HepG2 (cell line): ENCODE results near the gene TOPORS. TPM values are rescaled to one million over a fixed set of nuclear protein-coding genes. Genes with fewer than 3 reads are reported as not detected.

Source experiments
- CBX1 ChIP-seq: IDR thresholded peaks from one replicate; pipeline ENCODE4 v1.6.1; 2016; ENCODE audit warnings: antibody characterized with exemption, low read depth
- CHD2 ChIP-seq: IDR thresholded peaks from 2 replicates; pipeline ENCODE4 v1.6.1; 2011; ENCODE audit warnings: low read depth, low read length, improper control_type of control experiment
- EZH2 ChIP-seq: conservative IDR thresholded peaks from 2 replicates; pipeline ENCODE4 v1.6.1; 2012; ENCODE audit warnings: mild to moderate bottlenecking, low read depth, low read length, moderate library complexity
- HMG20A ChIP-seq: IDR thresholded peaks from 2 replicates; pipeline ENCODE4 v1.6.1; 2016; ENCODE audit warnings: borderline replicate concordance
- HNF1A ChIP-seq, 2 experiments: sonication (generic) in 1 of 2; formaldehyde crosslinking in 1 of 2; IDR thresholded peaks; 2 replicates each; pipeline versions ENCODE4 v1.4.0 to v1.6.1; 2016 to 2020; ENCODE audit warnings: borderline replicate concordance in 1 of 2, low read depth in 1 of 2, mild to moderate bottlenecking in 1 of 2, missing genetic modification reagents in 1 of 2
- MIER2 ChIP-seq: IDR thresholded peaks from 2 replicates; pipeline ENCODE4 v1.6.1; 2016; ENCODE audit warnings: missing biosample characterization, missing genetic modification reagents
- MLX ChIP-seq: IDR thresholded peaks from 2 replicates; pipeline ENCODE4 v1.6.1; 2016
- RORA ChIP-seq: sonication (generic); formaldehyde crosslinking; IDR thresholded peaks from 2 replicates; pipeline ENCODE4 v1.5.0; 2020; ENCODE audit warnings: mild to moderate bottlenecking, missing genetic modification reagents, moderate library complexity
- SP1 ChIP-seq, 2 experiments: fragments of 450-650 bp in 1 of 2; sonication (generic) in 1 of 2; formaldehyde crosslinking in 1 of 2; IDR thresholded peaks; 2 replicates each; pipeline versions ENCODE4 v1.4.0 to v1.6.1; 2016 to 2020; ENCODE audit warnings: missing genetic modification reagents in 1 of 2
- TFDP1 ChIP-seq: IDR thresholded peaks from 2 replicates; pipeline ENCODE4 v1.6.1; 2016; ENCODE audit warnings: missing compliant biosample characterization, missing genetic modification reagents, borderline replicate concordance
- ZBTB7B ChIP-seq: sonication (generic); formaldehyde crosslinking; IDR thresholded peaks from 2 replicates; pipeline ENCODE4 v1.4.0; 2020; ENCODE audit warnings: missing genetic modification reagents
- ZFP1 ChIP-seq: IDR thresholded peaks from 2 replicates; pipeline ENCODE4 v1.6.1; 2016
- ZNF232 ChIP-seq: sonication (generic); formaldehyde crosslinking; IDR thresholded peaks from 2 replicates; pipeline ENCODE4 v1.4.0; 2020; ENCODE audit warnings: missing genetic modification reagents, borderline replicate concordance
- ZNF274 ChIP-seq: sonication (generic); formaldehyde crosslinking; IDR thresholded peaks from 2 replicates; pipeline ENCODE4 v1.5.1; 2020; ENCODE audit warnings: mild to moderate bottlenecking, missing genetic modification reagents
- ZNF44 ChIP-seq: sonication (generic); formaldehyde crosslinking; IDR thresholded peaks from 2 replicates; pipeline ENCODE4 v1.5.1; 2020; ENCODE audit warnings: mild to moderate bottlenecking, missing genetic modification reagents
- ZNF468 ChIP-seq: sonication (generic); formaldehyde crosslinking; IDR thresholded peaks from 2 replicates; pipeline ENCODE4 v1.8.0; 2022; ENCODE audit warnings: mild to moderate bottlenecking, moderate library complexity, missing genetic modification reagents
- ZNF607 ChIP-seq: sonication (generic); formaldehyde crosslinking; IDR thresholded peaks from 2 replicates; pipeline ENCODE4 v1.5.1; 2020; ENCODE audit warnings: missing genetic modification reagents, mild to moderate bottlenecking, borderline replicate concordance
- ZNF770 ChIP-seq: sonication (generic); formaldehyde crosslinking; IDR thresholded peaks from 2 replicates; pipeline ENCODE4 v1.5.0; 2020; ENCODE audit warnings: mild to moderate bottlenecking, missing genetic modification reagents
- ZNF773 ChIP-seq: sonication (generic); formaldehyde crosslinking; IDR thresholded peaks from 2 replicates; pipeline ENCODE4 v1.4.0; 2020; ENCODE audit warnings: missing genetic modification reagents, borderline replicate concordance
- ZUFSP ChIP-seq: sonication (generic); formaldehyde crosslinking; IDR thresholded peaks from 2 replicates; pipeline ENCODE4 v1.9.0; 2021; ENCODE audit warnings: missing genetic modification reagents, mild to moderate bottlenecking, borderline replicate concordance
- polyA plus RNA-seq, 8 experiments: library from polyadenylated mRNA; depleted of rRNA in 3 of 8; stranded (reverse) in 7 of 8; unstranded in 1 of 8; fragments of >200 nt; fragmentation: Illumina TruSeq in 4 of 8; extraction: Trizol in 4 of 8; gene quantifications; 2 replicates each; pipeline versions ENCODE4 v1.2.1 to v1.2.3, GENCODE V29; 2011 to 2016; ENCODE audit warnings: low read depth in 4 of 8, missing spikeins in 1 of 8, mixed read lengths in 1 of 8; ENCODE audit not compliant: insufficient read depth in 1 of 8
- total RNA-seq, 5 experiments: library from RNA; depleted of rRNA; stranded (reverse); fragments of >200 nt; fragmentation: Illumina TruSeq; extraction: Trizol; gene quantifications; 2 replicates each; pipeline ENCODE4 v1.2.3, GENCODE V29; 2016; ENCODE audit warnings: low read depth in 1 of 5

Gene TOPORS
- total and polyA plus RNA-seq, 2 of the 13 experiments (the other 11 are each of a cell fraction or from before 2014, with no cell fraction given): 6.8 to 19.6 TPM

GRCh38 chr9:32526041-32526706 is 26.2 kb downstream of the TOPORS start, which contains the start of gene RIGI (continued):
- TF ChIP-seq HNF1A (IDR thresholded peaks at IDR 0.05; ENCODE audit: low read depth) (no peak; the same call in 1 of the 2 replicates), HNF1A (CRISPR knock-in tag; IDR thresholded peaks at IDR 0.05; ENCODE audit: borderline replicate concordance) (no peak), CBX1 (no peak), ZUFSP (CRISPR knock-in tag) (no peak), MIER2 (no peak), RORA (CRISPR knock-in tag) (no peak), MLX (CRISPR knock-in tag) (no peak; the same call in 1 of the 2 replicates), ZNF274 (CRISPR knock-in tag) (no peak), TFDP1 (CRISPR knock-in tag) (0 out of 2 replicates have a peak, but pooled peaks have one; percentile 4), EZH2 (no peak), ZBTB7B (CRISPR knock-in tag) (no peak), ZFP1 (CRISPR knock-in tag) (no peak), ZNF607 (CRISPR knock-in tag) (no peak), SP1 (IDR thresholded peaks at IDR 0.05) (no peak), SP1 (CRISPR knock-in tag; IDR thresholded peaks at IDR 0.05) (peak; percentile 32; the same call in 1 of the 2 replicates), ZNF468 (no peak), ZNF770 (CRISPR knock-in tag) (peak; percentile 53; the same call in 1 of the 2 replicates), HMG20A (CRISPR knock-in tag) (no peak), ZNF773 (no peak), ZNF232 (CRISPR knock-in tag) (peak; percentile 92), CHD2 (no peak), ZNF44 (CRISPR knock-in tag) (no peak)
